ENCODE data around the gene POLR2L. TPM values are rescaled to one million over a fixed set of nuclear protein-coding genes. Genes with fewer than 3 reads are reported as not detected.

POLR2L gene
- total RNA-seq, 1 experiment from 2014 or later, result 211 TPM

DNA sequence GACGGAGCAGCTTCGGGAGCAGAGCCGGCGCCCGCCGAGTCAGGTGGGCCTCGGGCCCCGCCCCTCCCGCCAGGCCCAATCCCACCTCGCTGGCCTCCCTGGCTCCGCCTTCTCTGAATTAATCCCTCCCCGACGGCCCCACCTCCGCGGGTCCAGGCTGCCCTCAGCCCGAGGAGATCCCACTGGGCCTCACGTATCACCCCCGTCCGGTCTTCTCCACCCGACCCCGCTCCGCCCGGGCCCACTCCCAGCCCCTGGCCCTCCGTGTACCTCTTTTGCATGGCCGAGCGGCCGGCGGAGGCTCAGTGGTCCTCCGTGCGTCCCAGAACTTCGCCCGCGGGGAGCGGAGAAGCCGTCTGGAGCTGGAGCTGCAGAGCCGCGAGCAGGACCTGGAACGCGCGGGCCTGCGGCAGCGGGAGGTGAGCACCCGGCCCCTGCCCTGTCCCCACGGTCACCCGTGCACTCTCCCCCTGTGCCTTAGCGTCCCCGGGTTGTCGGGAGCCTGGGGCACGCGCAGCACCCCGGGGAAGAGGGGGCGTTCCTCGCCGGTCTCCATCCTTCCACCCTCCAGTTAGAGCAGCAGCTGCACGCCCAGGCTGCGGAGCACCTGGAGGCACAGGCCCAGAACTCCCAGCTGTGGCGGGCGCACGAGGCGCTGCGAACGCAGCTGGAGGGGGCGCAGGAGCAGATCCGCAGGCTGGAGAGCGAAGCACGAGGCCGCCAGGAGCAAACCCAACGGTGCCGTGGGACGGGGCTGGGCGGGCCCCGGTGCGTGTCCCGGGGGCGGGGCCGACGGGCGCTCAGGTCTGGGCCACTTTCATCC is 11.8 kb downstream of the POLR2L start:
- H3K27me3 ChIP-seq (ENCODE audit: insufficient read depth, low read length), result no peaks in the 10 kb centered on the region
- H3K9me2 ChIP-seq (ENCODE audit: insufficient read depth), result no peaks in the 10 kb centered on the region
- H3K4me2 ChIP-seq (ENCODE audit: low read length), result no peak overlapping the region
- no peak for DNase-seq (ENCODE audit: low read depth, low spot score)
- ChIA-PET POLR2A (interaction anchor here (0.9 to 1.4 kb wide), 3 partner anchors 8 to 12 kb away, joined by 3 to 12 read pairs (median 3); partner anchors contain the start of genes PNPLA2, POLR2L and TSPAN4), RAD21 (ENCODE audit: low non-redundant PET in 1 of 2, low total read pairs in 2 of 2, uncharacterized antibody in 2 of 2, unreplicated experiment in 2 of 2) (no interaction called here), CTCF (no interaction called here)
- H2AFZ ChIP-seq (ENCODE audit: low read depth, low read length, poor library complexity, severe bottlenecking), result no peak overlapping the region
- H4K20me1 ChIP-seq (ENCODE audit: insufficient read depth), result peaks cover 6% of the 10 kb centered on the region; the same call in 1 of the 2 replicates
- H3K9me3 ChIP-seq (ENCODE audit: control insufficient read depth in 1 of 2, insufficient read depth in 1 of 2, low read depth in 1 of 2, low read length in 2 of 2), result no peaks in the 10 kb centered on the region
- no peak for TF ChIP-seq EZH2 (IDR thresholded peaks at IDR 0.05)
- no peak for TF ChIP-seq POLR2AphosphoS5 (IDR thresholded peaks at IDR 0.05; ENCODE audit: low read depth, low read length)
- TF ChIP-seq, protein P1, sequence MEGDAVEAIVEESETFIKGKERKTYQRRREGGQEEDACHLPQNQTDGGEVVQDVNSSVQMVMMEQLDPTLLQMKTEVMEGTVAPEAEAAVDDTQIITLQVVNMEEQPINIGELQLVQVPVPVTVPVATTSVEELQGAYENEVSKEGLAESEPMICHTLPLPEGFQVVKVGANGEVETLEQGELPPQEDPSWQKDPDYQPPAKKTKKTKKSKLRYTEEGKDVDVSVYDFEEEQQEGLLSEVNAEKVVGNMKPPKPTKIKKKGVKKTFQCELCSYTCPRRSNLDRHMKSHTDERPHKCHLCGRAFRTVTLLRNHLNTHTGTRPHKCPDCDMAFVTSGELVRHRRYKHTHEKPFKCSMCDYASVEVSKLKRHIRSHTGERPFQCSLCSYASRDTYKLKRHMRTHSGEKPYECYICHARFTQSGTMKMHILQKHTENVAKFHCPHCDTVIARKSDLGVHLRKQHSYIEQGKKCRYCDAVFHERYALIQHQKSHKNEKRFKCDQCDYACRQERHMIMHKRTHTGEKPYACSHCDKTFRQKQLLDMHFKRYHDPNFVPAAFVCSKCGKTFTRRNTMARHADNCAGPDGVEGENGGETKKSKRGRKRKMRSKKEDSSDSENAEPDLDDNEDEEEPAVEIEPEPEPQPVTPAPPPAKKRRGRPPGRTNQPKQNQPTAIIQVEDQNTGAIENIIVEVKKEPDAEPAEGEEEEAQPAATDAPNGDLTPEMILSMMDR (IDR thresholded peaks at IDR 0.05 in 2 of 3, conservative IDR thresholded peaks at IDR 0.05 in 1 of 3; ENCODE audit: borderline replicate concordance in 1 of 3, insufficient read depth in 1 of 3, low read depth in 2 of 3, low read length in 2 of 3), result no peak
- no peak; the same call in 1 of the 2 replicates for TF ChIP-seq ZFX (IDR thresholded peaks at IDR 0.05)
- TF ChIP-seq JUND (IDR thresholded peaks at IDR 0.05), result no peak
- no peak for TF ChIP-seq CEBPB (IDR thresholded peaks at IDR 0.05; ENCODE audit: low read depth)
- TF ChIP-seq, protein P2, sequence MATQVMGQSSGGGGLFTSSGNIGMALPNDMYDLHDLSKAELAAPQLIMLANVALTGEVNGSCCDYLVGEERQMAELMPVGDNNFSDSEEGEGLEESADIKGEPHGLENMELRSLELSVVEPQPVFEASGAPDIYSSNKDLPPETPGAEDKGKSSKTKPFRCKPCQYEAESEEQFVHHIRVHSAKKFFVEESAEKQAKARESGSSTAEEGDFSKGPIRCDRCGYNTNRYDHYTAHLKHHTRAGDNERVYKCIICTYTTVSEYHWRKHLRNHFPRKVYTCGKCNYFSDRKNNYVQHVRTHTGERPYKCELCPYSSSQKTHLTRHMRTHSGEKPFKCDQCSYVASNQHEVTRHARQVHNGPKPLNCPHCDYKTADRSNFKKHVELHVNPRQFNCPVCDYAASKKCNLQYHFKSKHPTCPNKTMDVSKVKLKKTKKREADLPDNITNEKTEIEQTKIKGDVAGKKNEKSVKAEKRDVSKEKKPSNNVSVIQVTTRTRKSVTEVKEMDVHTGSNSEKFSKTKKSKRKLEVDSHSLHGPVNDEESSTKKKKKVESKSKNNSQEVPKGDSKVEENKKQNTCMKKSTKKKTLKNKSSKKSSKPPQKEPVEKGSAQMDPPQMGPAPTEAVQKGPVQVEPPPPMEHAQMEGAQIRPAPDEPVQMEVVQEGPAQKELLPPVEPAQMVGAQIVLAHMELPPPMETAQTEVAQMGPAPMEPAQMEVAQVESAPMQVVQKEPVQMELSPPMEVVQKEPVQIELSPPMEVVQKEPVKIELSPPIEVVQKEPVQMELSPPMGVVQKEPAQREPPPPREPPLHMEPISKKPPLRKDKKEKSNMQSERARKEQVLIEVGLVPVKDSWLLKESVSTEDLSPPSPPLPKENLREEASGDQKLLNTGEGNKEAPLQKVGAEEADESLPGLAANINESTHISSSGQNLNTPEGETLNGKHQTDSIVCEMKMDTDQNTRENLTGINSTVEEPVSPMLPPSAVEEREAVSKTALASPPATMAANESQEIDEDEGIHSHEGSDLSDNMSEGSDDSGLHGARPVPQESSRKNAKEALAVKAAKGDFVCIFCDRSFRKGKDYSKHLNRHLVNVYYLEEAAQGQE (IDR thresholded peaks at IDR 0.05; ENCODE audit: low read depth), result no peak
- no peak for TF ChIP-seq CBX3 (IDR thresholded peaks at IDR 0.05; ENCODE audit: low read depth)
- ATAC-seq, result no peak
- no peak overlapping the region; the same call in 1 of the 2 replicates for H3K27ac ChIP-seq (ENCODE audit: low read depth, low read length)
- H3K36me3 ChIP-seq (ENCODE audit: control insufficient read depth in 1 of 2, insufficient read depth in 2 of 2, low read length in 2 of 2), result no peaks in the 10 kb centered on the region
- no peak overlapping the region for H3K4me3 ChIP-seq (replicated peaks in 1 of 2; ENCODE audit: low read depth in 1 of 2, low read length in 2 of 2)
- H3K4me1 ChIP-seq (ENCODE audit: control insufficient read depth in 1 of 2, insufficient read depth in 2 of 2, low read length in 2 of 2), result peaks cover 35 to 62% of the 10 kb centered on the region in 2 experiments
- peaks cover 32% of the 10 kb centered on the region for H3K79me2 ChIP-seq (ENCODE audit: insufficient read depth, low read length)
- H3K9ac ChIP-seq (ENCODE audit: low read length), result no peak overlapping the region
- no TSS peak for BruUV-seq (replicated peaks)
- intact Hi-C loops (cut with micrococcal nuclease), result no loop called here
